SU-DHL-6 (cell line): ENCODE data around the gene GPR78.

Experiments used
- CTCF ChIP-seq: fragments of 200-600 bp; sonication (generic); IDR thresholded peaks from one replicate; pipeline ENCODE4 v1.5.1; 2017; ENCODE audit warnings: antibody characterized with exemption, mild to moderate bottlenecking, low read length, moderate library complexity; ENCODE audit not compliant: insufficient read depth, poor library complexity, severe bottlenecking
- EZH2phosphoT487 ChIP-seq: fragments of 200-600 bp; sonication (generic), shearing (Covaris generic); conservative IDR thresholded peaks from 2 replicates; pipeline ENCODE4 v1.6.1; 2018; ENCODE audit warnings: mild to moderate bottlenecking, antibody characterized with exemption, low read length, moderate library complexity, mixed read lengths

GRCh38 chr4:8609406-8609805 is 29.2 kb downstream of the GPR78 start:
- TF ChIP-seq CTCF (no peak), EZH2phosphoT487 (no peak)
